IPS-20b (cell line): Measurements from ENCODE around the gene CYP19A1.

Experiments used
- H3K27ac ChIP-seq: one replicate; pipeline ENCODE4 v1.5.1; 2013; ENCODE audit warnings: low read length
- H3K27me3 ChIP-seq: 2 replicates; pipeline ENCODE4 v1.6.1; 2013; ENCODE audit warnings: mild to moderate bottlenecking, low read length, inconsistent platforms; ENCODE audit not compliant: insufficient read depth
- H3K36me3 ChIP-seq: 2 replicates; pipeline ENCODE4 v1.6.1; 2013; ENCODE audit warnings: low read depth, mild to moderate bottlenecking, inconsistent platforms, low read length, moderate library complexity; ENCODE audit not compliant: insufficient read depth
- H3K4me1 ChIP-seq: 2 replicates; pipeline ENCODE4 v1.6.1; 2013; ENCODE audit warnings: mild to moderate bottlenecking, control low read depth, inconsistent platforms, low read length, moderate library complexity; ENCODE audit not compliant: insufficient read depth
- H3K4me3 ChIP-seq: 2 replicates; pipeline ENCODE4 v1.5.1; 2013; ENCODE audit warnings: mild to moderate bottlenecking, low read length, inconsistent platforms
- H3K9ac ChIP-seq: 2 replicates; pipeline ENCODE4 v1.6.1; 2013; ENCODE audit warnings: low read depth, mild to moderate bottlenecking, inconsistent platforms, low read length, moderate library complexity
- H3K9me3 ChIP-seq: 2 replicates; pipeline ENCODE4 v1.6.1; 2013; ENCODE audit warnings: mild to moderate bottlenecking, low read depth, low read length, inconsistent platforms; ENCODE audit not compliant: insufficient read depth

CYP19A1 gene

GRCh38 chr15:51245628-51246027, 92.8 kb downstream of the CYP19A1 start:
- Histone ChIP-seq H3K27ac (no peak overlapping the region), H3K9me3 (no peaks in the 10 kb centered on the region), H3K27me3 (no peaks in the 10 kb centered on the region; the same call in 1 of the 2 replicates), H3K9ac (no peak overlapping the region), H3K4me1 (peaks cover 6% of the 10 kb centered on the region), H3K36me3 (no peaks in the 10 kb centered on the region), H3K4me3 (no peak overlapping the region)

- Histone ChIP-seq H3K9me3 (no peaks in the 10 kb centered on the region), H3K27me3 (no peaks in the 10 kb centered on the region; the same call in 1 of the 2 replicates), H3K4me1 (peaks cover 13% of the 10 kb centered on the region), H3K9ac (no peak overlapping the region), H3K27ac (no peak overlapping the region), H3K4me3 (no peak overlapping the region), H3K36me3 (no peaks in the 10 kb centered on the region)
Observed at GRCh38 chr15:51244423-51244869, 94.0 kb downstream of the CYP19A1 start.

GRCh38 chr15:51243774-51244173, 94.6 kb downstream of the CYP19A1 start:
- H3K27ac ChIP-seq: no peak overlapping the region
- no peaks in the 10 kb centered on the region for H3K9me3 ChIP-seq
- no peak overlapping the region for H3K4me3 ChIP-seq
- no peak overlapping the region for H3K9ac ChIP-seq
- no peaks in the 10 kb centered on the region; the same call in 1 of the 2 replicates for H3K27me3 ChIP-seq
- H3K4me1 ChIP-seq: peaks cover 13% of the 10 kb centered on the region
- H3K36me3 ChIP-seq: no peaks in the 10 kb centered on the region

- no peak overlapping the region for H3K4me3 ChIP-seq
Observed at GRCh38 chr15:51240066-51240465, 98.3 kb downstream of the CYP19A1 start.

GRCh38 chr15:51237816-51238215, 100.6 kb downstream of the CYP19A1 start:
- Histone ChIP-seq H3K27me3 (no peaks in the 10 kb centered on the region; the same call in 1 of the 2 replicates), H3K9me3 (no peaks in the 10 kb centered on the region), H3K36me3 (no peaks in the 10 kb centered on the region), H3K4me1 (peaks cover 22% of the 10 kb centered on the region), H3K27ac (no peak overlapping the region), H3K4me3 (no peak overlapping the region), H3K9ac (no peak overlapping the region)

More at GRCh38 chr15:51240066-51240465, 98.3 kb downstream of the CYP19A1 start:
- no peak overlapping the region for H3K27ac ChIP-seq
- H3K36me3 ChIP-seq: no peaks in the 10 kb centered on the region
- peaks cover 17% of the 10 kb centered on the region for H3K4me1 ChIP-seq
- no peaks in the 10 kb centered on the region; the same call in 1 of the 2 replicates for H3K27me3 ChIP-seq
- no peak overlapping the region for H3K9ac ChIP-seq
- H3K9me3 ChIP-seq: no peaks in the 10 kb centered on the region

- no peak overlapping the region for H3K27ac ChIP-seq
- no peaks in the 10 kb centered on the region for H3K9me3 ChIP-seq
- H3K4me3 ChIP-seq: no peak overlapping the region
- no peaks in the 10 kb centered on the region for H3K27me3 ChIP-seq
- no peak overlapping the region for H3K9ac ChIP-seq
- peaks cover 8% of the 10 kb centered on the region; the same call in 1 of the 2 replicates for H3K4me1 ChIP-seq
- no peaks in the 10 kb centered on the region for H3K36me3 ChIP-seq
Observed at GRCh38 chr15:51234176-51234927, 104.0 kb downstream of the CYP19A1 start.

- no peak overlapping the region for H3K27ac ChIP-seq
- no peak overlapping the region for H3K9ac ChIP-seq
- H3K4me1 ChIP-seq: peaks cover 17% of the 10 kb centered on the region
- H3K9me3 ChIP-seq: no peaks in the 10 kb centered on the region
- H3K36me3 ChIP-seq: no peaks in the 10 kb centered on the region
- no peak overlapping the region for H3K4me3 ChIP-seq
- no peaks in the 10 kb centered on the region for H3K27me3 ChIP-seq
Observed at GRCh38 chr15:51232581-51232980, 105.8 kb downstream of the CYP19A1 start.

GRCh38 chr15:51229907-51230330, 108.5 kb downstream of the CYP19A1 start:
- Histone ChIP-seq H3K4me3 (no peak overlapping the region), H3K9me3 (no peaks in the 10 kb centered on the region), H3K36me3 (no peaks in the 10 kb centered on the region), H3K27ac (no peak overlapping the region), H3K27me3 (no peaks in the 10 kb centered on the region), H3K9ac (no peak overlapping the region), H3K4me1 (peaks cover 13% of the 10 kb centered on the region)

- no peaks in the 10 kb centered on the region for H3K27me3 ChIP-seq
- no peaks in the 10 kb centered on the region for H3K36me3 ChIP-seq
- H3K9ac ChIP-seq: no peak overlapping the region
- no peak overlapping the region for H3K4me3 ChIP-seq
- H3K27ac ChIP-seq: no peak overlapping the region
- no peaks in the 10 kb centered on the region for H3K9me3 ChIP-seq
- peaks cover 9% of the 10 kb centered on the region for H3K4me1 ChIP-seq
Observed at GRCh38 chr15:51227940-51228732, 110.3 kb downstream of the CYP19A1 start.

- Histone ChIP-seq H3K27ac (no peak overlapping the region), H3K36me3 (no peaks in the 10 kb centered on the region), H3K27me3 (no peaks in the 10 kb centered on the region), H3K9me3 (no peaks in the 10 kb centered on the region), H3K4me1 (peaks cover 9% of the 10 kb centered on the region; the same call in 1 of the 2 replicates), H3K4me3 (no peak overlapping the region), H3K9ac (no peak overlapping the region)
Observed at GRCh38 chr15:51226576-51227210, 111.7 kb downstream of the CYP19A1 start.

- H3K27me3 ChIP-seq: no peaks in the 10 kb centered on the region
- no peaks in the 10 kb centered on the region for H3K36me3 ChIP-seq
- no peak overlapping the region for H3K4me3 ChIP-seq
- H3K4me1 ChIP-seq: peaks cover 9% of the 10 kb centered on the region; the same call in 1 of the 2 replicates
- no peaks in the 10 kb centered on the region for H3K9me3 ChIP-seq
- H3K27ac ChIP-seq: no peak overlapping the region
- no peak overlapping the region for H3K9ac ChIP-seq
Observed at GRCh38 chr15:51224428-51224827, 114.0 kb downstream of the CYP19A1 start.
